ENCODE data around the gene MKNK2.
"Not testable (repeated sequence)": the region's sequence is repeated elsewhere in the genome, so short reads cannot be mapped to it uniquely, and the experiment has no call there.

The MKNK2 gene

DNA sequence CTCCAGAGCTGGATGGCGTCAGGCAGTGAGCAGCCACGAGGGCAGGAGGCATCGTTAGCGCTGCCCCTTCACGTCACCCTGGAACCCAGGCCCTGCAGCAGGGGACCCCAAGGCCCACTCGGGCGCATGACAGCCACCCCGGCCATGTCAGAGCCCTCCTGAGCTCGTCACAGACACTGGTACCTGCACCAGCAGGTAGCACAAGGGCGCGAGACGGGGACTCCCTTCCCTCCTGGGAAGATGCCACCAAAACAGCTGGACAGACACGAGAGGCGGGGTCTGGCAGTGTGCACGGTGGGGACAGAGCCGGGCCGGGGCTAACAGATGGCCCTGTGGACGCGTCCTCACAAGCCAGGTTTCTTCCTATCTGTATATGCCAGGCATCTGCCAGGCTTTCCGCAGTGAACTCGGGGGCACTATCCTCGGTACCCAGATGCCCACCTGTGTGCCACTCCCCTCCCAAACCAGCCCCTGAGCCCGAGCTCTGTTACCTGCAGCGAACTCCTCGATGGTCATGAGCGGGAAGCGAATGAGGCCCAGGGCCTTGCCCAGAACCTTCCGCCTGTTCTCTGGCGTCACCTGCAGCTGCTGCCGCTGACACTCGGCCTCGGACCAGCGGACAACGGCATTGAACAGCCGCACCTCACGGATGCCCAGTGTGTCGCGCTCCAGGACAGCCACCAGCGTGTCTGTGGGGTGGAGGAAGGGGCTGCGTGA is 61.4 kb downstream of the MKNK2 start:
- no peak for DNase-seq

DNA sequence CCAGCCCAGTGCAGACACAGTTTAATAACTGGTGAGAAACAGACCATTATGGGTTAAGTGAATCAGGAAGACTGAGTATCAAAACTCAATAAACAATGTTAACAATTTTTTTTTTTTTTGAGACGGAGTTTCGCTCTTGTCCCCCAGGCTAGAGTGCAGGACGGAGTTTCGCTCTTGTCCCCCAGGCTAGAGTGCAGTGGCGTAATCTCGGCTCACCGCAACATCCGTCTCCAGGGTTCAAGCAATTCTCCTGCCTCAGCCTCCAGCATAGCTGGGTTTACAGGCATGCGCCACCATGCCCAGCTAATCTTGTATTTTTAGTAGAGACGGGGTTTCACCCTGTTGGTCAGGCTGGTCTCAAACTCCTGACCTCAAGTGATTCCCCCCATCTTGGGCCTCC is 62.6 kb downstream of the MKNK2 start:
- DNase-seq: not testable (repeated sequence)
